H9 (cell line): ENCODE results near the gene DCP1B. TPM values are rescaled to one million over a fixed set of nuclear protein-coding genes. Genes with fewer than 3 reads are reported as not detected.

Experiments
- DNase-seq: peaks from one replicate; pipeline ENCODE4 v3.0.0-alpha.2; 2017
- H2AFZ ChIP-seq: one replicate; pipeline ENCODE4 v1.6.1; 2013; ENCODE audit warnings: mild to moderate bottlenecking, low read length, control low read depth, moderate library complexity
- H2AK5ac ChIP-seq: 2 replicates; pipeline ENCODE4 v1.6.1; 2013; ENCODE audit warnings: low read length, control low read depth, mixed read lengths; ENCODE audit not compliant: insufficient read length
- H2BK120ac ChIP-seq: one replicate; pipeline ENCODE4 v1.6.1; 2013; ENCODE audit warnings: low read depth, mild to moderate bottlenecking, low read length, control low read depth, inconsistent platforms; ENCODE audit not compliant: poor library complexity, severe bottlenecking
- H2BK12ac ChIP-seq: 2 replicates; pipeline ENCODE4 v1.6.1; 2013; ENCODE audit warnings: low read length, control low read depth, mixed read lengths, low read depth; ENCODE audit not compliant: insufficient read length
- H2BK15ac ChIP-seq: 2 replicates; pipeline ENCODE4 v1.6.1; 2013; ENCODE audit warnings: low read depth, low read length, control low read depth
- H2BK20ac ChIP-seq: one replicate; pipeline ENCODE4 v1.6.1; 2013; ENCODE audit warnings: low read depth, mild to moderate bottlenecking, low read length, control low read depth, inconsistent platforms; ENCODE audit not compliant: poor library complexity, severe bottlenecking
- H2BK5ac ChIP-seq: 2 replicates; pipeline ENCODE4 v1.6.1; 2013; ENCODE audit warnings: low read length, control low read depth, mixed read lengths; ENCODE audit not compliant: insufficient read length
- H3K14ac ChIP-seq: 2 replicates; pipeline ENCODE4 v1.6.1; 2013; ENCODE audit warnings: low read length, control low read depth; ENCODE audit not compliant: insufficient read depth
- H3K18ac ChIP-seq: 2 replicates; pipeline ENCODE4 v1.6.1; 2013; ENCODE audit warnings: low read depth, mild to moderate bottlenecking, mixed read lengths, low read length, control low read depth; ENCODE audit not compliant: insufficient read length
- H3K23ac ChIP-seq: 2 replicates; pipeline ENCODE4 v1.6.1; 2013; ENCODE audit warnings: low read length, control low read depth, mixed read lengths, low read depth; ENCODE audit not compliant: insufficient read length
- H3K23me2 ChIP-seq: 2 replicates; pipeline ENCODE4 v1.6.1; 2013; ENCODE audit warnings: low read depth, mild to moderate bottlenecking, mixed read lengths, low read length, control low read depth; ENCODE audit not compliant: insufficient read length, poor library complexity, severe bottlenecking
- H3K27ac ChIP-seq: 2 replicates; pipeline ENCODE4 v1.5.1; 2013; ENCODE audit warnings: low read length, control low read depth, mixed read lengths, low read depth; ENCODE audit not compliant: insufficient read length
- H3K27me3 ChIP-seq: 2 replicates; pipeline ENCODE4 v1.6.1; 2013; ENCODE audit warnings: low read length, control low read depth, inconsistent platforms; ENCODE audit not compliant: insufficient read depth
- H3K4ac ChIP-seq: 2 replicates; pipeline ENCODE4 v1.6.1; 2013; ENCODE audit warnings: low read depth, mild to moderate bottlenecking, control low read depth, inconsistent platforms, low read length, moderate library complexity
- H3K4me1 ChIP-seq: 2 replicates; pipeline ENCODE4 v1.6.1; 2013; ENCODE audit warnings: low read length, control low read depth, inconsistent platforms; ENCODE audit not compliant: insufficient read depth
- H3K4me2 ChIP-seq: 2 replicates; pipeline ENCODE4 v1.6.1; 2013; ENCODE audit warnings: low read length, control low read depth, mixed read lengths; ENCODE audit not compliant: insufficient read length, insufficient read depth
- H3K56ac ChIP-seq: 2 replicates; pipeline ENCODE4 v1.6.1; 2013; ENCODE audit warnings: low read depth, mild to moderate bottlenecking, mixed read lengths, low read length, control low read depth; ENCODE audit not compliant: insufficient read length
- H3K79me1 ChIP-seq: 2 replicates; pipeline ENCODE4 v1.6.1; 2013; ENCODE audit warnings: low read depth, mild to moderate bottlenecking, moderate library complexity, low read length, control low read depth, inconsistent platforms; ENCODE audit not compliant: insufficient read depth, poor library complexity, severe bottlenecking
- H3K79me2 ChIP-seq: 2 replicates; pipeline ENCODE4 v1.6.1; 2013; ENCODE audit warnings: low read length, control low read depth, inconsistent platforms; ENCODE audit not compliant: insufficient read depth
- H3K9ac ChIP-seq: 2 replicates; pipeline ENCODE4 v1.6.1; 2013; ENCODE audit warnings: low read length, control low read depth, mixed read lengths; ENCODE audit not compliant: insufficient read length; ENCODE audit errors: extremely low read depth
- H3K9me3 ChIP-seq: one replicate; pipeline ENCODE4 v1.6.1; 2013; ENCODE audit warnings: low read depth, low read length, inconsistent platforms; ENCODE audit not compliant: control insufficient read depth
- H3T11ph ChIP-seq: one replicate; pipeline ENCODE4 v1.6.1; 2013; ENCODE audit warnings: mild to moderate bottlenecking, low read length, control low read depth, inconsistent platforms
- H4K20me1 ChIP-seq: one replicate; pipeline ENCODE4 v1.6.1; 2013; ENCODE audit not compliant: control insufficient read depth, insufficient read length, insufficient read depth
- H4K5ac ChIP-seq: 2 replicates; pipeline ENCODE4 v1.6.1; 2013; ENCODE audit warnings: low read depth, mild to moderate bottlenecking, mixed read lengths, low read length, control low read depth; ENCODE audit not compliant: insufficient read length
- H4K8ac ChIP-seq: replicated peaks from 2 replicates; pipeline ENCODE4 v1.6.1; 2013; ENCODE audit warnings: low read length, control low read depth, mixed read lengths, low read depth; ENCODE audit not compliant: insufficient read length
- H4K91ac ChIP-seq: 2 replicates; pipeline ENCODE4 v1.6.1; 2013; ENCODE audit warnings: low read depth, mild to moderate bottlenecking, moderate library complexity, mixed read lengths, low read length, control low read depth; ENCODE audit not compliant: insufficient read length
- H3K27ac Mint-ChIP-seq, 3 experiments: 2 replicates in 2 of 3; 3 replicates in 1 of 3; pipeline ENCODE4 v1.8.0; 2020 to 2021; ENCODE audit warnings: mixed read lengths in 3 of 3, mild to moderate bottlenecking in 1 of 3, moderate library complexity in 1 of 3
- H3K27me3 Mint-ChIP-seq: 2 replicates; pipeline ENCODE4 v1.8.0; 2021; ENCODE audit warnings: low read depth, mild to moderate bottlenecking, moderate library complexity, mixed read lengths
- H3K36me3 Mint-ChIP-seq, 3 experiments: 2 replicates in 2 of 3; 3 replicates in 1 of 3; pipeline ENCODE4 v1.8.0; 2020 to 2021; ENCODE audit warnings: low read depth in 3 of 3, mixed read lengths in 3 of 3; ENCODE audit not compliant: insufficient read depth in 1 of 3
- H3K4me1 Mint-ChIP-seq, 2 experiments: 2 replicates each; pipeline ENCODE4 v1.8.0; 2020; ENCODE audit warnings: mixed read lengths in 2 of 2
- H3K4me3 Mint-ChIP-seq, 2 experiments: 2 replicates in 1 of 2; 3 replicates in 1 of 2; pipeline ENCODE4 v1.8.0; 2020 to 2021; ENCODE audit warnings: mild to moderate bottlenecking in 2 of 2, mixed read lengths in 2 of 2, moderate library complexity in 1 of 2
- H3K9me3 Mint-ChIP-seq, 2 experiments: 2 replicates in 1 of 2; 3 replicates in 1 of 2; pipeline ENCODE4 v1.8.0; 2020; ENCODE audit warnings: mild to moderate bottlenecking in 2 of 2, mixed read lengths in 2 of 2, moderate library complexity in 1 of 2
- CTCF ChIP-seq: fragments of 200-600 bp; sonication (generic); conservative IDR thresholded peaks from 3 replicates; pipeline ENCODE4 v1.8.0; 2021; ENCODE audit warnings: antibody characterized with exemption, mild to moderate bottlenecking
- WGBS: extraction: QIAGEN DNeasy Blood & Tissue Kit; methylation state at CpG from one replicate; pipeline ENCODE4 v1.1.7; 2013; ENCODE audit warnings: missing lambda C conversion rate, low lambda C conversion rate, mixed read lengths; ENCODE audit not compliant: insufficient read length; ENCODE audit errors: extremely low coverage; 5-methylcytosine and 5-hydroxymethylcytosine counted together
- total RNA-seq: library from RNA; stranded (reverse); gene quantifications from 2 replicates; pipeline ENCODE4 v1.2.1, GENCODE V29; 2021

The DCP1B gene
- total RNA-seq, 1 experiment from 2014 or later = 11.2 TPM

GRCh38 chr12:2008677-2009076, 4.4 kb upstream of the DCP1B start:
- Histone ChIP-seq H2BK20ac (no peak overlapping the region), H3K23me2 (peaks cover 5% of the 10 kb centered on the region), H2AFZ (no peak overlapping the region), H3K14ac (no peak overlapping the region), H3K56ac (no peak overlapping the region), H3K18ac (no peak overlapping the region), H3K4ac (no peak overlapping the region), H2AK5ac (no peak overlapping the region), H3K79me1 (no peaks in the 10 kb centered on the region), H2BK15ac (no peak overlapping the region), H4K20me1 (no peaks in the 10 kb centered on the region), H3K4me1 (no peaks in the 10 kb centered on the region), H2BK120ac (no peak overlapping the region), H2BK5ac (no peak overlapping the region), H2BK12ac (no peak overlapping the region), H3K27me3 (no peaks in the 10 kb centered on the region), H4K5ac (no peak overlapping the region), H4K8ac (no peak overlapping the region), H3K9ac (no peak overlapping the region), H3K23ac (no peak overlapping the region), H4K91ac (no peak overlapping the region), H3T11ph (no peak overlapping the region), H3K4me2 (no peak overlapping the region), H3K79me2 (no peaks in the 10 kb centered on the region), H3K9me3 (no peaks in the 10 kb centered on the region), H3K27ac (no peak overlapping the region)
- no peaks in the 10 kb centered on the region for H3K36me3 Mint-ChIP-seq
- WGBS = no CpG with 5 or more reads among the region's 5 CpGs
- no peak for DNase-seq
- TF ChIP-seq CTCF = no peak
- H3K4me3 Mint-ChIP-seq = no peak overlapping the region
- H3K4me1 Mint-ChIP-seq = peaks cover 29 to 48% of the 10 kb centered on the region in 2 experiments
- H3K27ac Mint-ChIP-seq = no peak overlapping the region
- H3K9me3 Mint-ChIP-seq = no peaks in the 10 kb centered on the region
- no peaks in the 10 kb centered on the region for H3K27me3 Mint-ChIP-seq
